ENCODE measurements around the gene ADGRE2. TPM values are rescaled to one million over a fixed set of nuclear protein-coding genes. Genes with fewer than 3 reads are reported as not detected.
"Not testable (repeated sequence)": the region's sequence is repeated elsewhere in the genome, so short reads cannot be mapped to it uniquely, and the experiment has no call there.

Gene ADGRE2
- total RNA-seq, 1 donor from 2014 or later = 0.12 TPM

DNA sequence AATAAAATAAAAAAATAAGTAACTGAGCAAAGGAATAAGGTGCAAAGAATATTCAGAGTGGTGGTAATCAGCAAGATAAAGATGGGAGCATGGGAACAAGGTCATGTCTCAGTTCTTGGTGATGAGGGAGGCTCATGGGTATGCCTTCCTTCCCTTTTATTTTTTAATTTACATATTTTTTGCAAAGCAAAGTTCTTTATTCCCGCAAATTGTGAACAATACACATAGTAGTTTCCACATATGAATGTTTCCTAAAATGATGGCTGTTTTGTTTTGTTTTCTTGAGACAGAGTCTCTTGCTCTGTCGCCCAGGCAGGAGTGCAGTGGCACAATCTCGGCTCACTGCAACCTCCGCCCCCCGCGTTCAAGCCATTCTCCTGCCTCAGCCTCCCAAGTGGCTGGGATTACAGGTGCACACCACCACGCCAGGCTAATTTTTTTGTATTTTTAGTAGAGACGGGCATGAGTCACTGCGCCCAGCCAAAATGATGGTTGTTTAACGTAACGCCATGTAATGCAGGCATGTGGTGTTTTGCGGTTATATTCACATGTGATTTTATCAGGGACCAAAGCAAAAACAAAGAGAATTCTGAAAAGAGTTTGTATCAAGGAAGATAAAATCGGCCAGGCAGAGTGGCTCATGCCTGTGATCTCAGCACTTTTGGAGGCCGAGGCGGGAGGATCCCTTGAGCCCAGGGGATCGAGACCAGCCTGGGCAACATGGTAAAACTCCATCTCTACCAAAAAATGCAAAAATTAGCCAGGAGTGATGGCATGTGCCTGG is 4.5 kb upstream of the ADGRE2 start:
- TF ChIP-seq, protein P1, sequence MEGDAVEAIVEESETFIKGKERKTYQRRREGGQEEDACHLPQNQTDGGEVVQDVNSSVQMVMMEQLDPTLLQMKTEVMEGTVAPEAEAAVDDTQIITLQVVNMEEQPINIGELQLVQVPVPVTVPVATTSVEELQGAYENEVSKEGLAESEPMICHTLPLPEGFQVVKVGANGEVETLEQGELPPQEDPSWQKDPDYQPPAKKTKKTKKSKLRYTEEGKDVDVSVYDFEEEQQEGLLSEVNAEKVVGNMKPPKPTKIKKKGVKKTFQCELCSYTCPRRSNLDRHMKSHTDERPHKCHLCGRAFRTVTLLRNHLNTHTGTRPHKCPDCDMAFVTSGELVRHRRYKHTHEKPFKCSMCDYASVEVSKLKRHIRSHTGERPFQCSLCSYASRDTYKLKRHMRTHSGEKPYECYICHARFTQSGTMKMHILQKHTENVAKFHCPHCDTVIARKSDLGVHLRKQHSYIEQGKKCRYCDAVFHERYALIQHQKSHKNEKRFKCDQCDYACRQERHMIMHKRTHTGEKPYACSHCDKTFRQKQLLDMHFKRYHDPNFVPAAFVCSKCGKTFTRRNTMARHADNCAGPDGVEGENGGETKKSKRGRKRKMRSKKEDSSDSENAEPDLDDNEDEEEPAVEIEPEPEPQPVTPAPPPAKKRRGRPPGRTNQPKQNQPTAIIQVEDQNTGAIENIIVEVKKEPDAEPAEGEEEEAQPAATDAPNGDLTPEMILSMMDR (conservative IDR thresholded peaks at IDR 0.05; ENCODE audit: low read depth, low read length) = no peak
- H3K4me3 ChIP-seq (ENCODE audit: low read depth, low read length) = no peak overlapping the region
- no peak for DNase-seq (ENCODE audit: low read depth)

DNA sequence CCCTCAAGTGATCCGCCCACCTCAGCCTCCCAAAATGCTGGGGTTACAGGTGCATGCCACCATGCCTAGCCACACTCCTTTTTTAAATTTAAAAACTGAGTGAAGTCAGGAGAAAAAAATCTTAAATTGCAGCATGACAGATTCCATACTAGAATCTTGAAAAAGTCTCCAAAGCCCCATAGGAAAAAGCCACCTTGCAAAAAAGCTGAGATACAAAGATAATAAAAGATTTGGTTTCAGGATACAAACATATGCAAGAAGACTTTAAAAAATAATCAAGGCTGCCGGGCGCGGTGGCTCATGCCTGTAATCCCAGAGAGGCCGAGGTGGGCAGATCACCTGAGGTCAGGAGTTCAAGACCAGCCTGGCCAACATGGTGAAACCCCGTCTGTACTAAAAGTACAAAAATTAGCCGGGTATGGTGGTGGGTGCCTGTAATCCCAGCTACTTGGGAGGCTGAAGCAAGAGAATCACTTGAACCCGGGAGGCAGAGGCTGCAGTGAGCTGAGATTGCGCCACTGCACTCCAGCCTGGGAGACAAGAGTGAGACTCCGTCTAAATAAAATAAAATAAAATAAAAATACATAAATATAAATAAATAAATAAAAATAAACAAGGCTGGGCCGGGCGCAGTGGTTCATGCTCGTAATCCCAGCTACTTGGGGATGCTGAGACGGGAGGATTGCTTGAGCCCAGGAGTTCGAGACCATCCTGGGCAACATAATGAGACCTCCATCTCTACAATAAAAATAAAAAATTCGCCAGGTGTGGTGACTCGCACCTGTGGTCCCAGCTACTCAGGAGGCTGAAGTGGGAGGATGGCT is 3.6 kb upstream of the ADGRE2 start:
- H3K4me3 ChIP-seq (ENCODE audit: low read depth, low read length); DNase-seq (ENCODE audit: low read depth): not testable (repeated sequence)

DNA sequence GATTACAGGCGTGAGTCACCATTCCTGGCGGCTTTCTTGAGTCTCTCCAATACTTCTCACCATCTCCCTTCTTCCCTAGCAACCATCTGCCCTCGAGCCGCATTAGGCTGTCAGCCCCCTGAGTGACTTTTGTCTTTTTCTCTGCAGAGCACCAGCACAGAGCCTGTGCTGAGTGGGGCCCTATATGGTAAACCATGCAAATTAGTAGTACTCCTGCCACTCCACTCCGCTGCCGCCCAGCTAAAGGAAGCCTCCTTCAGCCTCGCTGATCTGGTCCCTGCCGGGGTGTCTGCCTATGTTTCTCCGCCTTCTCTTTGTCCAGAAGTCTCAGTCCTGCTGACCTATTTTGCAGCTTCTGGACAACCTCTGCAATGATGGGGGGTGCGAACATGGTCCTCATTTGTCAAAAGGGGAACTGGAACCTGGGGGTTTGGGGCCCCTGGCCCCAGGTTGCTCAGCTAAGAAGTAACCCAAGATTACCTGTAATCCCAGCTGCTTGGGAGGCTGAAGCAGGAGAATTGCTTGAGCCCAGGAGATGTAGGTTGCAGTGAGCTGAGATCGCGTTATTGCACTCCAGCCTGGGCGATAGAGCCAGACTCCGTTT is 2.4 kb upstream of the ADGRE2 start:
- not testable (repeated sequence) for DNase-seq (ENCODE audit: low read depth)

DNA sequence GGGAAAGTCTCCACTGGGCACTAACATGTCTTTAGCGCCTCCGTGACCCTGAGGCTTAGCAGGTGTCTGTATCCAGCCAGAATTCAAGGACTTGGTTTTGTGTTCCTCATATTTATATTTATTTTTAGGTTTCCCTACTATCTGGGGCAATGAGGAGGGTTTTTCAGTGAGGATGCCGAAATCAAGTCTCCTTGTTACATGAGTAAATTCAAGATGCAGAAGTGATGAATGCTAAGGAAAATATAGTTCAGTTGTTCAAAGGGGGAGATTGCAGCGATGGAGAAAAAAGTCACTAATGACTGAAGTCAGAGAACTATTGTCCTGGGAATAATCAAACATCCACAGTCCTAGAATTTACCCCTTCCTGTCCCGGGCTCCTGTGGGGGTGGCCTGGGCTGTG is 791 bp upstream of the ADGRE2 start:
- DNase-seq (ENCODE audit: low read depth) = no peak
- no peak overlapping the region for H3K4me3 ChIP-seq (ENCODE audit: low read depth, low read length)

More for the DNA sequence above, 2.4 kb upstream of the ADGRE2 start:
- not testable (repeated sequence) for H3K4me3 ChIP-seq (ENCODE audit: low read depth, low read length)

DNA sequence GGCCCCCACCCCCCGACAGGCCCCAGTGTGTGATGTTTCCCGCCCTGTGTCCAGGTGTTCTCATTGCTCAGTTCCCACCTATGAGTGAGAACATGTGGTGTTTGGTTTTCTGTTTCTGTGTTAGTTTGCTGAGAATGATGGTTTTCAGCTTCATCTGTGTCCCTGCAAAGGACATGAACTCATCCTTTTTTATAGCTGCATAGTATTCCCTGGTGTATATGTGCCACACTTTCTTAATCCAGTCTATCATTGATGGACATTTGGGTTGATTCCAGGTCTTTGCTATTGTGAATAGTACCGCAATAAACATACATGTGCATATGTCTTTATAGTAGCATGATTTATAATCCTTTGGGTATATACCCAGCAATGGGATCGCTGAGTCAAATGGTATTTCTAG is 715 bp downstream of the ADGRE2 start:
- not testable (repeated sequence) for DNase-seq (ENCODE audit: low read depth); H3K4me3 ChIP-seq (ENCODE audit: low read depth, low read length)

More for the DNA sequence above, 791 bp upstream of the ADGRE2 start:
- TF ChIP-seq, protein P1 (conservative IDR thresholded peaks at IDR 0.05; ENCODE audit: low read depth, low read length) = no peak

DNA sequence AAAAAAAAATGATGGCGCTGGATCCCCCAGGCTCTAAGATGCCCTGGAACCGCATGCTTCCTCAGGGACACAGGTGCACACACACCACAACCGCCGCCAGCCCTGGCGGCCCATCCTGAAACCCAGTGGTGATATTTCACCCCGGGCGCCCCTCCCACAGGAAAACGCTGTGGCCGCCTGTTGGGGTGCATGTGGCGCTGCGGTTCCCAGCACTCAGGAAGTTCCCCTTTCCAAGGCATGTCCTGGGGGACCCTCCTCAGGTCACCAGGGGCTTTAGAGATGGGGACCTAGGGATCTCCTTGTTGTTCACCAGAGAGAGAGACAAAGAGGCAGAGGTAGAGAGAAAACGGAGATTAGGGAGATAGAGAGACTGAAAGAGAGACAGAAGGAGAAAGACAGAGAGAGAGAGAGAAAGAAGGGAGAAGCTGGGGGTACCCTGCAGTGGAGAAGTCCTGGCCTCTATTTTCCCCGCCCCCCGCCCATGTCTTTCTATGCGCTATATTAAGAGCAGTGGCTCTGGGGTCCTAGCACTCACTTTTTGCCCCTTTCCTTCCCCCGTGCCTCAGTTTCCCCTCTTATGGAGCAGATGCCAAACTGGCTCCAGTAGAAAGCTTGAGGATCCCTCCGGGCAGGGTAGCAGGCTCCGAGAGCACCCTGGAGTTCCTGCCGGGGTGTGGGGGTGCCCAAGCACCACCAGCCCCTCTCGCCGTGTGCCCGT is 2.3 kb downstream of the ADGRE2 start:
- DNase-seq (ENCODE audit: low read depth) = no peak
- H3K4me3 ChIP-seq (ENCODE audit: low read depth, low read length) = peak overlapping the region; percentile 65
- TF ChIP-seq, protein P1 (conservative IDR thresholded peaks at IDR 0.05; ENCODE audit: low read depth, low read length) = no peak

DNA sequence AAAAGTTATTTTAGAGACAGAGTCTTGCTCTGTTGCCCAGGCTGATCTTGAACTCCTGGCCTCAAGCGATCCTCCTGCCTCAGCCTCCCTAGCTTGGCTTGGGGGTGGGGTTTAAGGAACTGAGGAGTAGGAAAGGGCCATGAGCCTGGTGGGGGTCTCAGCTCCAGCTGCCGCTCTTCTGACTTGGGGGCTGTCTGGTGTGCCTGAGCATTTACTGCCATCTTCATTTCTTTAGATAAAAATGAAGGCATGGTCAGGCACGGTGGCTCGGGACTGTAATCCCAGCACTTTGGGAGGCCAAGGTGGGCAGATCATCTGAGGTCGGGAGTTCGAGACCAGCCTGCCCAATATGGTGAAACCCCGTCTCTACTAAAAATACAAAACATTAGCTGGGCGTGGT is 3.0 kb downstream of the ADGRE2 start:
- peak overlapping the region; percentile 65 for H3K4me3 ChIP-seq (ENCODE audit: low read depth, low read length)

DNA sequence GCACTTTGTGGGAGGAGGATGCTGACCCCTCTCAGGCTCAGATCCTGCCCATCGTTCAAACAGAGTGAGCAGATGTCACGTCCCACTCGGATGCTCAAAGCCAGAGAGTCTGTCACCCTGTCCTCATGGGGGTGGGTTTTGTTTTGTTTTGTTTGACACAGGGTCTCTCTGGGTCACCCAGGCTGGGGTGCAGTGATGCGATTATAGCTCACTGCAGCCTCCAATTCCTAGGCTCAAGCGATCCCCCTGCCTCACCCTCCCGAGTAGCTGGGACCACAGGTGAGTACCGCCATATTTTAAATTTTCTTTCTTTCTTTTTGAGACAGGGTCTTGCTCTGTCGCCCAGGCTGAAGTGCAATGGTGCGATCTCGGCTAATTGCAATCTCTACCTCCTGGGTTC is 4.0 kb downstream of the ADGRE2 start:
- no peak for DNase-seq (ENCODE audit: low read depth)
- H3K4me3 ChIP-seq (ENCODE audit: low read depth, low read length) = no peak overlapping the region
- TF ChIP-seq, protein P1 (conservative IDR thresholded peaks at IDR 0.05; ENCODE audit: low read depth, low read length) = no peak

More for the DNA sequence above, 3.0 kb downstream of the ADGRE2 start:
- not testable (repeated sequence) for DNase-seq (ENCODE audit: low read depth)

DNA sequence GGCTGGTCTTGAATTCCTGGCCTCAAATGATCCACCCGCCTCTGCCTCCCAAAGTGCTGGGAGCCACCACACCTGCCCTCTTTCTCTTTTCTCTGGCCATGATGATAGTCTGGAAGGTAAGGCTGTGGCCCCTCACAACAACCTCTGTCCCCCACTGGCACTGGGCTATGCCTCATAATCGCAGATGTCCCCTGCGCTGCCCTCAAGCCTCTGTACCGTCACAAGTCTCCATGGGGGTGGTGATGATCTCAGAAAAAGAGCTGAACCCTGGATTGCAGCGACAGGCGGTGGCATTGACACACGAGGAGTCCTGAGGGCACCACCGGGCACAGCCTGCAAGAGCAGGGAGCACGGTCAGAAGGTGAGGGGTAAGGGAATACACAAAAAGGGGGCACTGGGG is 4.6 kb downstream of the ADGRE2 start:
- not testable (repeated sequence) for H3K4me3 ChIP-seq (ENCODE audit: low read depth, low read length); DNase-seq (ENCODE audit: low read depth)
